HL-60 (cell line): ENCODE data around the gene GADD45GIP1.
"Not testable (repeated sequence)": the region's sequence is repeated elsewhere in the genome, so short reads cannot be mapped to it uniquely, and the experiment has no call there.

ENCODE experiments used
- DNase-seq, 2 experiments: peaks; one replicate each; pipeline ENCODE4 v3.0.0-alpha.2; 2010 to 2020; ENCODE audit warnings: low read depth in 1 of 2, low spot score in 1 of 2
- H3K27ac ChIP-seq: fragments of 250-450 bp; sonication (Bioruptor Pico); replicated peaks from 2 replicates; pipeline ENCODE4 v1.5.1; 2020; ENCODE audit warnings: mild to moderate bottlenecking, moderate library complexity
- H3K27me3 ChIP-seq: fragments of 250-450 bp; sonication (Bioruptor Pico); 2 replicates; pipeline ENCODE4 v1.5.1; 2021; ENCODE audit warnings: mild to moderate bottlenecking, moderate library complexity; ENCODE audit not compliant: insufficient read depth, poor library complexity, severe bottlenecking
- H3K4me3 ChIP-seq: replicated peaks from 2 replicates; pipeline ENCODE4 v1.5.1; 2011; ENCODE audit warnings: mild to moderate bottlenecking, control low read depth, low read length; ENCODE audit not compliant: insufficient read depth
- GABPA ChIP-seq: IDR thresholded peaks from 2 replicates; pipeline ENCODE4 v1.6.1; 2012; ENCODE audit warnings: low read depth
- POLR2AphosphoS5 ChIP-seq: IDR thresholded peaks from 2 replicates; pipeline ENCODE4 v1.6.1; 2012; ENCODE audit warnings: low read depth
- REST ChIP-seq: IDR thresholded peaks from 2 replicates; pipeline ENCODE4 v1.6.1; 2012; ENCODE audit warnings: low read depth; ENCODE audit not compliant: insufficient replicate concordance
- SPI1 ChIP-seq: IDR thresholded peaks from 2 replicates; pipeline ENCODE4 v1.6.1; 2012; ENCODE audit warnings: low read depth, mild to moderate bottlenecking, borderline replicate concordance
- TF ChIP-seq, protein P1 (sequence below): IDR thresholded peaks from one replicate; pipeline ENCODE4 v1.5.1; 2011; ENCODE audit warnings: low read length, control low read depth, inconsistent platforms; ENCODE audit not compliant: insufficient read depth

The GADD45GIP1 gene

DNA sequence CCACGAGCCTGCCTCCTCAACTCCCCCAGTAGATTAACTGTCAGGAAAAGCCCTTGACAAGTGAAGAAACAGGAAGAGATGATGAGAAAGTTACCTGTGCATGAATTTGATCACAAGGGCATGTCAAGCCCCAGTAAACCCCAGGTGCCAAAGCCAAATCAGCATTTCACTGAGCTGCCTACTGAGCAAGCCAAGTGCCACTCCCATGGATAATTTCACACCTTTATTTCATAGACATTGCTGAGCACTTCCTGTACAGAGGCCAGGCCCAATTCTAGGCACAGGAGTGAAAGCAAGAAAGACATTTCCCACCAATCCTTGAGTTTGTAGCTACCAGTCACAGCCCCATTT is 2.4 kb downstream of the GADD45GIP1 start:
- DNase-seq: no peak
- peak overlapping the region; percentile 53 for H3K27ac ChIP-seq
- no peak overlapping the region for H3K4me3 ChIP-seq

GRCh38 chr19:12953799-12954611 is 3.0 kb downstream of the GADD45GIP1 start:
- no peaks in the 10 kb centered on the region for H3K27me3 ChIP-seq
- H3K4me3 ChIP-seq: no peak overlapping the region
- TF ChIP-seq, protein P1, sequence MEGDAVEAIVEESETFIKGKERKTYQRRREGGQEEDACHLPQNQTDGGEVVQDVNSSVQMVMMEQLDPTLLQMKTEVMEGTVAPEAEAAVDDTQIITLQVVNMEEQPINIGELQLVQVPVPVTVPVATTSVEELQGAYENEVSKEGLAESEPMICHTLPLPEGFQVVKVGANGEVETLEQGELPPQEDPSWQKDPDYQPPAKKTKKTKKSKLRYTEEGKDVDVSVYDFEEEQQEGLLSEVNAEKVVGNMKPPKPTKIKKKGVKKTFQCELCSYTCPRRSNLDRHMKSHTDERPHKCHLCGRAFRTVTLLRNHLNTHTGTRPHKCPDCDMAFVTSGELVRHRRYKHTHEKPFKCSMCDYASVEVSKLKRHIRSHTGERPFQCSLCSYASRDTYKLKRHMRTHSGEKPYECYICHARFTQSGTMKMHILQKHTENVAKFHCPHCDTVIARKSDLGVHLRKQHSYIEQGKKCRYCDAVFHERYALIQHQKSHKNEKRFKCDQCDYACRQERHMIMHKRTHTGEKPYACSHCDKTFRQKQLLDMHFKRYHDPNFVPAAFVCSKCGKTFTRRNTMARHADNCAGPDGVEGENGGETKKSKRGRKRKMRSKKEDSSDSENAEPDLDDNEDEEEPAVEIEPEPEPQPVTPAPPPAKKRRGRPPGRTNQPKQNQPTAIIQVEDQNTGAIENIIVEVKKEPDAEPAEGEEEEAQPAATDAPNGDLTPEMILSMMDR: no peak
- TF ChIP-seq GABPA: no peak
- no peak; the same call in 1 of the 2 replicates for TF ChIP-seq POLR2AphosphoS5
- no peak for TF ChIP-seq SPI1
- TF ChIP-seq REST: no peak
- DNase-seq: peak in 1 of 2 experiments; percentile 58
- H3K27ac ChIP-seq: peak overlapping the region; percentile 53

More for the DNA sequence above, 2.4 kb downstream of the GADD45GIP1 start:
- no peaks in the 10 kb centered on the region for H3K27me3 ChIP-seq
- TF ChIP-seq POLR2AphosphoS5: no peak
- peak; percentile 25; the same call in 1 of the 2 replicates for TF ChIP-seq SPI1

DNA sequence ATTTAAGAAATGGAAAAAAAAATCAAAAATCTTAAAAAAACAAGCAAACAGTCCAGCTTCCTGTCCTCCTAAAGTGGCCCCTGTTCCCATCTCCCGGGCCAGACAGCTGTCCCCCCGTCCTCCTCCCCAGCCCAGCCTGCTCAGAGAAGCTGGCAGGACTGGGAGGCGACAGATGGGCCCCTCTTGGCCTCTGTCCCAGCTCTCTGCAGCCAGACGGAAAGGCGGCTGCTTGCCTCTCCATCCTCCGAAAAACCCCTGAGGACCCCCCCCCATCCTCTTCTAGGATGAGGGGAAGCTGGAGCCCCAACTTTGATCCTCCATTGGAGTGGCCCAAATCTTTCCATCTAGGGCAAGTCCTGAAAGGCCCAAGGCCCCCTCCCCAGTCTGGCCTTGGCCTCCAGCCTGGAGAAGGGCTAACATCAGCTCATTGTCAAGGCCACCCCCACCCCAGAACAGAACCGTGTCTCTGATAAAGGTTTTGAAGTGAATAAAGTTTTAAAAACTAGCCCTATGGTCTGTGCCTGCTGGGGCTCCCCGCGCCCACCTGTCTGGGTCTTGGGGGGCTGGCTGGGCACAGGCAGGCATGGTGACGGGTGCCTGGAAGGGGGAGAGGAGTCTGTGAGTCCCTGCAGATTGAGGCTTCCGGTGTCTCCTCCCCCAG is 3.8 kb downstream of the GADD45GIP1 start:
- no peaks in the 10 kb centered on the region for H3K27me3 ChIP-seq
- DNase-seq: no peak
- TF ChIP-seq POLR2AphosphoS5 (no peak), SPI1 (no peak), REST (no peak), GABPA (no peak)
- TF ChIP-seq, protein P1: no peak
- peak overlapping the region; percentile 53 for H3K27ac ChIP-seq
- H3K4me3 ChIP-seq: no peak overlapping the region

DNA sequence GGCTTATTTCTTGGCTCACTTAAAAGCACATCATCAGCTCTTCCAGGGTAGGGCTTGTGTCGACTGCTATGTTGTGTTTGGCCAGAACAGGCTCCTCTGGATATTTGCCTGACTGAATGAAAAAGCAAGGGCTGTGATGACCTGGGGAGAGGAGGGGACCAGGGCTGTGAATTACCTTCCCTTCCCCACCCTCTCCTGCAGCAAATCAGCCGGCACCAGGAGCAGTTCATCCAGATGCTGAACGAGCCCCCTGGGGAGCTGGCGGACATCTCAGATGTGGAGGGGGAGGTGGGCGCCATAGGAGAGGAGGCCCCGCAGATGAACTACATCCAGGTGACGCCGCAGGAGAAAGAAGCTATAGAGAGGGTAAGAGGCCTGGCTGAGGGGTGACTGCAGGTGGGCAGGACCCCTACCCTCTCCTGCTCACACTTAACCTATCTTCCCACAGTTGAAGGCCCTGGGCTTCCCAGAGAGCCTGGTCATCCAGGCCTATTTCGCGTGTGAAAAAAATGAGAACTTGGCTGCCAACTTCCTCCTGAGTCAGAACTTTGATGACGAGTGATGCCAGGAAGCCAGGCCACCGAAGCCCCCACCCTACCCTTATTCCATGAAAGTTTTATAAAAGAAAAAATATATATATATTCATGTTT is 4.4 kb downstream of the GADD45GIP1 start:
- Histone ChIP-seq H3K27me3 (no peaks in the 10 kb centered on the region), H3K4me3 (no peak overlapping the region), H3K27ac (peak overlapping the region; percentile 53)
- DNase-seq: no peak
- TF ChIP-seq GABPA: no peak
- TF ChIP-seq SPI1: peak; percentile 20; the same call in 1 of the 2 replicates
- TF ChIP-seq POLR2AphosphoS5: peak; percentile 46

DNA sequence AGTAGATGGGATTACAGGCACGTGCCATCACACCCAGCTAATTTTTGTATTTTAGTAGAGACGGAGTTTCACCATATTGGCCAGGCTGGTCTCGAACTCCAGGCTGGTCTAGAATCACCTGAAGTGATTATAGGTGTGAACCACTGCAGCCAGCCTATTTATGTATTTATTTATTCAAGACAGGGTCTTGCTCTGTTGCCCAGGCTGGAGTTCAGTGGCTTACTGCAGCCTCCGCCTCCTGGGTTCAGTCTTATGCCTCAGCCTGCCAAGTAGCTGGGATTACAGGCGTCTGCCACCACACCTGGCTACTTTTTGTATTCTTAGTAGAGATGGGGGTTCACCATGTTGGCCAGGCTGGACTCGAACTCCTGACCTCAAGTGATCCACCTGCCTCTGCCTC is 5.0 kb downstream of the GADD45GIP1 start:
- peak overlapping the region; percentile 53 for H3K27ac ChIP-seq
- not testable (repeated sequence) for DNase-seq, H3K27me3 ChIP-seq, H3K4me3 ChIP-seq
